Measurements from ENCODE around the gene ZBTB40.

The ZBTB40 gene

GRCh38 chr1:22503721-22504410 is 52.2 kb downstream of the ZBTB40 start:
- no peak overlapping the region for H3K4me3 ChIP-seq (ENCODE audit: low read depth, low read length)
- TF ChIP-seq CTCF (IDR thresholded peaks at IDR 0.05; ENCODE audit: low read depth, low read length, missing control alignments) = no peak
- no peak for DNase-seq (ENCODE audit: low read depth)

GRCh38 chr1:22506130-22506692 is 54.6 kb downstream of the ZBTB40 start:
- TF ChIP-seq CTCF (IDR thresholded peaks at IDR 0.05; ENCODE audit: low read depth, low read length, missing control alignments) = no peak
- no peak for DNase-seq (ENCODE audit: low read depth)
- H3K4me3 ChIP-seq (ENCODE audit: low read depth, low read length) = no peak overlapping the region

- TF ChIP-seq CTCF (IDR thresholded peaks at IDR 0.05; ENCODE audit: low read depth, low read length, missing control alignments) = no peak
- DNase-seq (ENCODE audit: low read depth) = no peak
- no peak overlapping the region for H3K4me3 ChIP-seq (ENCODE audit: low read depth, low read length)
Measured at GRCh38 chr1:22507587-22507986, 55.9 kb downstream of the ZBTB40 start.

- H3K4me3 ChIP-seq (ENCODE audit: low read depth, low read length) = no peak overlapping the region
- DNase-seq (ENCODE audit: low read depth) = no peak
- no peak for TF ChIP-seq CTCF (IDR thresholded peaks at IDR 0.05; ENCODE audit: low read depth, low read length, missing control alignments)
Measured at GRCh38 chr1:22508329-22508728, 56.7 kb downstream of the ZBTB40 start.

GRCh38 chr1:22508991-22509390 is 57.3 kb downstream of the ZBTB40 start:
- TF ChIP-seq CTCF (IDR thresholded peaks at IDR 0.05; ENCODE audit: low read depth, low read length, missing control alignments) = no peak
- no peak for DNase-seq (ENCODE audit: low read depth)
- H3K4me3 ChIP-seq (ENCODE audit: low read depth, low read length) = no peak overlapping the region

- no peak for DNase-seq (ENCODE audit: low read depth)
- no peak overlapping the region for H3K4me3 ChIP-seq (ENCODE audit: low read depth, low read length)
- TF ChIP-seq CTCF (IDR thresholded peaks at IDR 0.05; ENCODE audit: low read depth, low read length, missing control alignments) = no peak
Measured at GRCh38 chr1:22509815-22510214, 58.2 kb downstream of the ZBTB40 start.

GRCh38 chr1:22512873-22513272 is 61.2 kb downstream of the ZBTB40 start:
- DNase-seq (ENCODE audit: low read depth) = no peak
- no peak for TF ChIP-seq CTCF (IDR thresholded peaks at IDR 0.05; ENCODE audit: low read depth, low read length, missing control alignments)

More at GRCh38 chr1:22512873-22513272, 61.2 kb downstream of the ZBTB40 start:
- H3K4me3 ChIP-seq (ENCODE audit: low read depth, low read length) = no peak overlapping the region
